D341Med (cell line): Measurements from ENCODE around the gene TGFBR3.

Experiments
- DNase-seq: peaks from one replicate; pipeline ENCODE4 v3.0.0; 2012; ENCODE audit warnings: low spot score

TGFBR3 gene

GRCh38 chr1:91754816-91755580 is 131.0 kb downstream of the TGFBR3 start:
- DNase-seq: no peak

- no peak for DNase-seq
Measured at GRCh38 chr1:91754348-91754747, 131.6 kb downstream of the TGFBR3 start.

GRCh38 chr1:91753878-91754277 is 132.1 kb downstream of the TGFBR3 start:
- no peak for DNase-seq

DNA sequence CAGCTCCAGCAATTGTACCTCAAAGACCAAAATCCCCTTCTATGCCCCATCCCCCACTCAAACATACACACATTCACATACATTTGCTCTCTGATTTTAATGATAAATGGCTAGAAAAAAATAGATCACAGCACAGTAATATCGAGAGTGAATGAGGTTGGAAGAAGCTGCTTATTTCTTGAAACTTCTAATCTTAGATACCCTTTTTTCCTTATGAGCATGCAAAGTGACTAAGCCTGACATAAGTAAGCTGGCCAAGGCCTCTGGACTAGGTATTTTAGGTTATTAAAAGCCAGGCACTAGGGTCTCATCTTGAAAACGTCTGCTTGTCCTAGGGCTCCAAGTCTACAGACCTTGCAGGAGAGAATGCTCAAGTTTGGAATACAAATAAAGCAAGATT is 133.6 kb downstream of the TGFBR3 start:
- DNase-seq: no peak

GRCh38 chr1:91751275-91751674 is 134.7 kb downstream of the TGFBR3 start:
- DNase-seq: no peak

DNA sequence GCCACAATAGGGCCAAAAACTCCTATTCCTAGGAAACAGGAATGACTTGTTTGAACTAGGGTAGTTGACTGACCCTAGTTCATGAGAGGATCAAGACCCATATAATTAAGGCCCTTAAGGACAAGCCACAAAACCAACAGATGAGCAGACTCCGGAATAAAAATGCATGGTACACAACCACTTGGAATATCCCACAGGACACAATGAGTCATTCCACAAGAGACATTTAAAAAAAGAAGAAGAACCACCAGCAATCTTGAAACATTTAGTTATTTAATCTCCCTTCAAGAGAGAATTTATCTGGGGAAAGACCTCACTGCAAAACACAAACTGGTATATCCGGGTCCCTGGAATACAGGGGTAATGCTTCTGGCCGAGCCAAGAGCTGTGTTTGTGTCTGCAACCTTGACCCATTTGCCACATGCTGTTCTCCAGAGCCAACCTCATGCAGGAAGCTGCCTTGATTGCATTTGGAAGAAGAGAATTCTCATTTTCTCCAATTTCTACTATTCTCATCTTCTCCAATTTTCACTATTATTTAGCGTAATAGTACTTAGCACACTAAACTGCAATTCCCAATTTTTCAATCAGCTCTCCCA is 135.5 kb downstream of the TGFBR3 start:
- no peak for DNase-seq

DNA sequence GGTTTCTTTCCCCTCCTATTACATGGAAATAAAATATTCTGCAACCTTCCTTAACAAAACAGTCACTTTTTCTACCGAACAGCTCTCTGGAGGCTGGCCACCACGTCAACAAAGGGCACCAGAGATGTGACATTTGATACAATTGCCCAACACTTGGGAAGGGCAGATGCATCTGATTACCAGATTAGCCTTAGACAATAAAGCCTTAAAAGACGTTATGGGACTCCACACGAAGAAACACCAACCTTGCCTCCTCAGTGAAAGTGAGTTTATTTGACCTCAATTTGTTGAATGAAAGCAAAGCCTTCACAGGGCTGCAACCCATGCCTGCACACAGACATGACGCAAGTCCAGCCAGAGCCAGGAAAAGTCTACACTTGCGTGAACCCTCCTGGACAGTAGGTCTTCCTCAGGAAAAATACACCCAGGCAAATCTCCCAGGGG is 136.1 kb downstream of the TGFBR3 start:
- no peak for DNase-seq

GRCh38 chr1:91747666-91748065 is 138.3 kb downstream of the TGFBR3 start:
- DNase-seq: no peak

GRCh38 chr1:91746728-91747338 is 139.1 kb downstream of the TGFBR3 start:
- DNase-seq: no peak

DNA sequence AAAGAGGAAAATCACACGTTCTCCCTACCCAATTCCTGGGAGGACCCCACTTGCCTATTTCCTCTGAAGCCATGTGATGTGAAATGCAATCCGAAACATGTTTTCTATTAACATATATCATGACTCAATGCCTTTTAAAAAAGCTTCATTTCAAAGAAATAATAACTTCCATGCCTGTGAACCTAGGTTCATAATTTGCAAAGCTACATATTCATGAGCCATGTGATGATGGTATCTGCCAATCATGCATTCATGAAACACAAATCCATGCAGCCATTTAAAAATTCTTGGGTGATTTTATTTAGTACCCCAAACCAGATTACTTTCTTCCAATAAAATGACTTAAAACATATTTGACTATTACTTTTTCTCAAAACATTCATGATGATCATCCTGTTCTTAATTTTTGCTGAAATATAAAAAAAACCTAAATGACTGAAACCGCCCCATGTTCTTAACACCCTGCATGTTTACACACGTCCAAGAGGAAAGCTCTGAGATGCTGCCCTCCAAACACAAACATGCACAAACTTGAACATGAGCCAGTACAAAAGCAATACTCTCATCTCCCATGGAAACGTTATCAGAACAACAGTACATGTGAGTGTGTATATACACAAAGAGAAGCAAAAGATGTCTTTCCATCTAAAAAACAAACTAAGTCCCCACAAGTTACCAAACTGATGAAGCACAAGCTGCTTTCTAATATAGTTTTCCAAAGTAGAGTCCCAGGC is 140.1 kb downstream of the TGFBR3 start:
- no peak for DNase-seq

GRCh38 chr1:91744953-91745639 is 140.9 kb downstream of the TGFBR3 start:
- no peak for DNase-seq

DNA sequence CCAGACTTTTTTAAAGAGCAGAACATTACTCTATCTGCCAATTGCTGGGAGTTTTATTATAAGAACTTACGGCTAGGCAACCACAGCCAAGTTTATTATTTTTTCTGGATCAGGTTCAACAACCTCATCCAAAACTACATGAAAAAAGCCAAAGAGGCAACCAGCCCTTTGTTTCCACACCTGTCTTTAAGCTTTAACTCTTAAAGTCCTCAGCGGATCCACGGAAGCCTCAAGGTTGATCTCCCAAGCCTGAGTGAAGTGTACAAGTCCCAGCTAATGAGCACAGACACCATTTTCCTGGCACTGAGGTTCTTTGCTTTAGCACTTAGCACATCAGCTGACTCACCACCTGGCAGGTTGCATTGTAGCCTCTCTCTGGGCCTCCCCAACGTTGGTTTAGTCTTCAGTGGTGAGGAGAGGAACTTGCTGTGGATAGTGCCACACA is 143.1 kb downstream of the TGFBR3 start:
- DNase-seq: no peak

DNA sequence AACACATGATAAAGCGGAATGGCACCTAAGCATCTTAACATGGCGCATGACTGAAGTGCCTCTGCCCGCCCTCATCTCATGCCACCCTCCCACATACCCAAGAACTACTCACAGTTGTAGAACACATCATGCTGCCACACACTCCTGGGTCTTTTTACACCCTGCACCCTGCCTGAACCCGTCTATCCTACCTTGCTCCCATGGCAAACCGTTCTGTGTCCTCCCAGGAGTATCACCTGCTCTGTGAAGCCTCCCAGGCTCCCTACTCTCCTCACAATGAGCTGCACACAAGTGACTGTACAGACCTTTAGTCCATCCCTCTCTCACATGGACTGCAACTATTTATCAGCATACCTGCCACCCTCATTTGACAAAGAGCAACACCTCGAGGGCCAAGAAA is 144.0 kb downstream of the TGFBR3 start:
- DNase-seq: no peak

- DNase-seq: no peak
Measured at GRCh38 chr1:91741301-91741700, 144.7 kb downstream of the TGFBR3 start.

DNA sequence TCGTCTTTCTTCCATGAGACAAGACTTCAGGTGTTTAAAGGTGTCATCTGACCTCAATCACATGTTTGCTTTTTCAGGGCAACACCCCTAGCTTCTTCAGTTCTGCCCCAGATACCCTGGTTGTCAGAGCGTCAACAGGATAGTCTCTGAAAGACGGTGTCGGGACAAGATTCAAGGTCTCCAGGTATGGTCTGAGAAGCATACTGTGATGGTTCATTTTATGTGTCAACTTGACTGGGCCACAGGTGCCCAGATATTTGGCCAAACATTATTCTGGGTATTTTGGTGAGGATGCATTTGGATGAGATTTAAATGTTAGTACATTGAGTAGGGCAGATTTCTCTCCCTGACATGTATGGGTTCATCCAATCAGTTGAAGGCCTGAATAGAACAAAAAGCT is 148.3 kb downstream of the TGFBR3 start:
- DNase-seq: no peak

- DNase-seq: no peak
Measured at GRCh38 chr1:91736715-91737615, 149.0 kb downstream of the TGFBR3 start.

DNA sequence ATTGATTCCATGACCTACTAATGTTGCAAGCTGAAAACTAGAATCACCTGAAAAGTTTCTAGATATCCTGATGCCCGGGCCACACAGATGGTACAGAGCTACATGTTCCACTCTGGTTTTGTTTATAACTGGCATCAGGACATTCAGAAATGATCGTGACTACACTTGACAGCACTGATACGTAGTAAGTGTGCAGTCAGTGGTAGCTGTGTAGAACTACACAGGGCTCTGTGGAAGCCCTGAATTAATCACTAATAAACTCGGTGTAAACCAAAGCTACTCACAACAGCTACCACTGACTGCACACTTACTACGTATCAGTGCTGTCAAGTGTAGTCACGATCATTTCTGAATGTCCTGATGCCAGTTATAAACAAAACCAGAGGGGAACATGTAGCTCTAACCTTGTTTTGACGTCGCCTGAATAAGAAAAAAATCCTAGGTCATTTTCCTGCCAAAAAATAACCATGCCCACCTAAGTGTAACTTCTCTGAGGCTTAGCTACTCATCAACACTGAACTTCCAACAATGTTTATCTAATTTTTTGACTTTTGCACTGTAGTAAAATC is 149.7 kb downstream of the TGFBR3 start:
- DNase-seq: no peak

- DNase-seq: no peak
Measured at GRCh38 chr1:91735266-91735845, 150.6 kb downstream of the TGFBR3 start.

- no peak for DNase-seq
Measured at GRCh38 chr1:91734761-91735160, 151.2 kb downstream of the TGFBR3 start.

DNA sequence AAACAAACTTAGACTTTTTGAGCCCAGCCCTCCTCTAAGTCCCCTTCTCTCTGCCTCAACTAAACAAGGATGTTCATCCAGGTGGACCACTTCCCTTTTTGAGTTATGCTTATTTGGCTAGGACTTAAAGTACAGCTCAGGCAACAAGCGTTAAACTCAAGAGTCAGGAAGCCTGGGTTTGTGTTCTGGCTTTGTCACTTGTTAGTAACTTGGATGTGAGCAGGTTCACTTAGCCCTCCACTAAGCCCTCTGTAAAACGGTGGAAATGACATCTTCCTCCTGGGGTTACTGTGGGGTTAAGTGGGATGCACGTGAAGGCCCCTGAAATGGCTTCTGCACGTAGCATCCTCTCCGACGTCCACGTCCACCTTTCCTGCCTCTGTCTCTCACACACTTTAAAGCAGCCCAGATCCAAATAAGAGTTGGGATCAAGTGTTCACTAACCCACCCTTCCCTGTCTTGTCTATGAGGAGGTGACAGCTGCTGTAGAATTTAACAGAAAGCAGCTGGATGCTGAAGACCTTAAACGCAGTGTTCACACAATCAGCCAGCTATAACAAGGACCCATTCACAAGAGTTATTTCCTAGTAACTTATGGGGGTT is 152.7 kb downstream of the TGFBR3 start:
- DNase-seq: no peak
